CD4-positive, alpha-beta T cell treated with Interleukin-1 beta for 1 hour (primary cell): Measurements from ENCODE around the gene EMP1.
A peak's percentile ranks its signal among the peaks of the same experiment; 100 is the strongest.

ENCODE experiments used
- DNase-seq, 2 donors: peaks; one replicate each; pipeline ENCODE4 v3.0.0-alpha.2; 2020 to 2022

EMP1 gene

GRCh38 chr12:13173012-13173932 is 23.3 kb upstream of the EMP1 start:
- DNase-seq, result peak in 1 of 2 donors; percentile 49

- no peak for DNase-seq
These were observed 21.0 kb upstream of the EMP1 start for GRCh38 chr12:13175499-13175898.

- DNase-seq, result no peak
These were observed 20.3 kb upstream of the EMP1 start for GRCh38 chr12:13176256-13176655.

- no peak for DNase-seq
These were observed 19.2 kb upstream of the EMP1 start for GRCh38 chr12:13177373-13177772.

GRCh38 chr12:13177906-13178305 is 18.6 kb upstream of the EMP1 start:
- DNase-seq, result no peak

- no peak for DNase-seq
These were observed 17.8 kb upstream of the EMP1 start for GRCh38 chr12:13178568-13179210.

- DNase-seq, result peak; percentile 36 to 41
These were observed 17.1 kb upstream of the EMP1 start for GRCh38 chr12:13179211-13180074.

GRCh38 chr12:13181375-13182070 is 15.0 kb upstream of the EMP1 start:
- no peak for DNase-seq

GRCh38 chr12:13182881-13183280 is 13.6 kb upstream of the EMP1 start:
- DNase-seq, result no peak

- no peak for DNase-seq
These were observed 12.9 kb upstream of the EMP1 start for GRCh38 chr12:13183620-13184019.

- no peak for DNase-seq
These were observed 10.2 kb upstream of the EMP1 start for GRCh38 chr12:13186302-13186701.

- DNase-seq, result no peak
These were observed 9.1 kb upstream of the EMP1 start for GRCh38 chr12:13187399-13187798.

- no peak for DNase-seq
These were observed 7.3 kb upstream of the EMP1 start for GRCh38 chr12:13189264-13189663.

- DNase-seq, result no peak
These were observed 6.3 kb upstream of the EMP1 start for GRCh38 chr12:13190275-13190674.

GRCh38 chr12:13192719-13193118 is 3.8 kb upstream of the EMP1 start:
- DNase-seq, result no peak

GRCh38 chr12:13193505-13194231 is 2.9 kb upstream of the EMP1 start:
- DNase-seq, result no peak

- DNase-seq, result no peak
These were observed 2.0 kb upstream of the EMP1 start for GRCh38 chr12:13194401-13195110.

GRCh38 chr12:13195250-13195649 is 1.3 kb upstream of the EMP1 start:
- DNase-seq, result no peak

- DNase-seq, result no peak
These were observed 769 bp upstream of the EMP1 start for GRCh38 chr12:13195785-13196129.

- no peak for DNase-seq
These were observed 506 bp downstream of the EMP1 start for GRCh38 chr12:13197032-13197431.

GRCh38 chr12:13197526-13198143 is 1.1 kb downstream of the EMP1 start:
- DNase-seq, result no peak
